ENCODE data around the gene PGA3.
"Not testable (repeated sequence)": the region's sequence is repeated elsewhere in the genome, so short reads cannot be mapped to it uniquely, and the experiment has no call there.

PGA3 gene

DNA sequence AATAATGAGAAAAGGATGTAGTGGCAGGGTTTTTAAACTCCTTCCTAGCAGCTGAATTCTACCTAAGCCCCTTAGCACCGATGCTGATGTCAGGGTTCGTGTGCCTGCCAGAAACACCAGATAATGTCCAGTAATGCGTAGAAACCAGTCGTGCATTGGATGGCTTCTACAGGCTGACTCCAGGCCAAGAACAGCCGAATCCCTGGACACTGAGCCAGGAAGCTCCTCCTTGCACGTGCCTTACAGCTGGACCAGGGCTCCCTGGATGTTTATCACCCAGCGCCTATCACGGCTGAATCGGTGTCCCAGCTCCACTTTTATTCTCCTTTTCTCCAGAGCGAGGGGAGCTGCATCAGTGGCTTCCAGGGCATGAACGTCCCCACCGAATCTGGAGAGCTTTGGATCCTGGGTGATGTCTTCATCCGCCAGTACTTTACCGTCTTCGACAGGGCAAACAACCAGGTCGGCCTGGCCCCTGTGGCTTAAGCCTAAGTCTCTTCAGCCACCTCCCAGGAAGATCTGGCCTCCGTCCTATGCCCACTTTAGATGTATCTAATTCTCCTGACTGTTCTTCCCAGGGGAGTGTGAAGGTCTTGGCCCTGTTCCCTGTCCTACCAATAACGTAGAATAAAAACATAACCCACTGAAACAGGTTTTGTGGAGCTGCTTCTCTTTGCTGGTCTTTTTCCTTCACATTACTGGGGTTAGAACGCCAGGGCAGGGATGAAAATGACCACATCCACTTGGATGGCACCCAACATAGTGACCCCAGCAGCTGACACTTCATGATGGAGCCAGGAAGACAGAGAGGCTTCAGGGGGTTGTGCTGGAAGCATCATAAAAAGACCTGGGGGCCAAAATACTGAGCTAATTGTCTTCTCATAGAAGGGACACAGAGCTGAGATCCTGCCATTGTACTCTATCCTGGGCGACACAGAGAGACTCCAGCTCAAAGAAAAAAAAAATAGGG, 47.8 kb downstream of the PGA3 start:
- not testable (repeated sequence) for H3K4me3 ChIP-seq (ENCODE audit: low read length); H3K4me2 ChIP-seq (ENCODE audit: low read length); H3K18ac ChIP-seq (ENCODE audit: low read length); H3K27me3 ChIP-seq (ENCODE audit: insufficient read depth, low read length, poor library complexity); H3K79me2 ChIP-seq (ENCODE audit: control insufficient read depth, insufficient read depth, low read length); H3K36me3 ChIP-seq (ENCODE audit: control insufficient read depth, insufficient read depth, low read length); H4K8ac ChIP-seq (ENCODE audit: low read depth, low read length); DNase-seq; H2AK5ac ChIP-seq (ENCODE audit: low read length); H2BK15ac ChIP-seq (replicated peaks; ENCODE audit: low read depth); H3K23ac ChIP-seq (ENCODE audit: low read length); H4K5ac ChIP-seq (ENCODE audit: low read length); H2BK120ac ChIP-seq (ENCODE audit: low read depth, low read length); H3K27ac ChIP-seq (ENCODE audit: low read depth, low read length); H3K9ac ChIP-seq (ENCODE audit: low read length); H3K4me1 ChIP-seq (ENCODE audit: control insufficient read depth, low read depth, low read length); H2BK5ac ChIP-seq (ENCODE audit: low read length); H3K56ac ChIP-seq (ENCODE audit: low read length); H3K79me1 ChIP-seq (ENCODE audit: low read length); H3K4ac ChIP-seq (ENCODE audit: low read depth, low read length)
- no CpG with 5 or more reads among the region's 20 CpGs for WGBS (ENCODE audit: extremely low coverage, insufficient coverage, low lambda C conversion rate)

- H3K4me1 ChIP-seq (ENCODE audit: control insufficient read depth, low read depth, low read length); H4K8ac ChIP-seq (ENCODE audit: low read depth, low read length); H3K27ac ChIP-seq (ENCODE audit: low read depth, low read length); H3K4me2 ChIP-seq (ENCODE audit: low read length); H3K27me3 ChIP-seq (ENCODE audit: insufficient read depth, low read length, poor library complexity); H3K23ac ChIP-seq (ENCODE audit: low read length); H2BK120ac ChIP-seq (ENCODE audit: low read depth, low read length); H3K18ac ChIP-seq (ENCODE audit: low read length); H4K5ac ChIP-seq (ENCODE audit: low read length); H2BK5ac ChIP-seq (ENCODE audit: low read length); H3K9ac ChIP-seq (ENCODE audit: low read length); H2AK5ac ChIP-seq (ENCODE audit: low read length); H3K4me3 ChIP-seq (ENCODE audit: low read length); H3K79me2 ChIP-seq (ENCODE audit: control insufficient read depth, insufficient read depth, low read length); H3K36me3 ChIP-seq (ENCODE audit: control insufficient read depth, insufficient read depth, low read length); DNase-seq; H3K79me1 ChIP-seq (ENCODE audit: low read length); H2BK15ac ChIP-seq (replicated peaks; ENCODE audit: low read depth); H3K4ac ChIP-seq (ENCODE audit: low read depth, low read length); H3K56ac ChIP-seq (ENCODE audit: low read length): not testable (repeated sequence)
- WGBS (ENCODE audit: extremely low coverage, insufficient coverage, low lambda C conversion rate), result no CpG with 5 or more reads among the region's 1 CpG
Measured at GRCh38 chr11:61252332-61252731, 49.0 kb downstream of the PGA3 start.

GRCh38 chr11:61254403-61255025, 51.2 kb downstream of the PGA3 start:
- H3K4me3 ChIP-seq (ENCODE audit: low read length), result no peak overlapping the region
- WGBS (ENCODE audit: extremely low coverage, insufficient coverage, low lambda C conversion rate), result no CpG with 5 or more reads among the region's 12 CpGs
- no peak overlapping the region for H4K5ac ChIP-seq (ENCODE audit: low read length)
- no peaks in the 10 kb centered on the region for H3K79me2 ChIP-seq (ENCODE audit: control insufficient read depth, insufficient read depth, low read length)
- H3K18ac ChIP-seq (ENCODE audit: low read length), result no peak overlapping the region
- H3K4ac ChIP-seq (ENCODE audit: low read depth, low read length), result no peak overlapping the region
- no peak overlapping the region for H2BK15ac ChIP-seq (replicated peaks; ENCODE audit: low read depth)
- H2BK5ac ChIP-seq (ENCODE audit: low read length), result no peak overlapping the region
- H3K4me2 ChIP-seq (ENCODE audit: low read length), result no peak overlapping the region
- H3K27me3 ChIP-seq (ENCODE audit: insufficient read depth, low read length, poor library complexity), result no peaks in the 10 kb centered on the region
- no peaks in the 10 kb centered on the region for H3K36me3 ChIP-seq (ENCODE audit: control insufficient read depth, insufficient read depth, low read length)
- no peak overlapping the region for H3K23ac ChIP-seq (ENCODE audit: low read length)
- H3K56ac ChIP-seq (ENCODE audit: low read length), result no peak overlapping the region
- H3K27ac ChIP-seq (ENCODE audit: low read depth, low read length), result no peak overlapping the region
- H3K9ac ChIP-seq (ENCODE audit: low read length), result no peak overlapping the region
- H3K79me1 ChIP-seq (ENCODE audit: low read length), result no peaks in the 10 kb centered on the region
- H3K4me1 ChIP-seq (ENCODE audit: control insufficient read depth, low read depth, low read length), result no peaks in the 10 kb centered on the region
- H4K8ac ChIP-seq (ENCODE audit: low read depth, low read length), result no peak overlapping the region
- H2BK120ac ChIP-seq (ENCODE audit: low read depth, low read length), result no peak overlapping the region
- H2AK5ac ChIP-seq (ENCODE audit: low read length), result no peak overlapping the region
- peak; percentile 78 for DNase-seq

DNA sequence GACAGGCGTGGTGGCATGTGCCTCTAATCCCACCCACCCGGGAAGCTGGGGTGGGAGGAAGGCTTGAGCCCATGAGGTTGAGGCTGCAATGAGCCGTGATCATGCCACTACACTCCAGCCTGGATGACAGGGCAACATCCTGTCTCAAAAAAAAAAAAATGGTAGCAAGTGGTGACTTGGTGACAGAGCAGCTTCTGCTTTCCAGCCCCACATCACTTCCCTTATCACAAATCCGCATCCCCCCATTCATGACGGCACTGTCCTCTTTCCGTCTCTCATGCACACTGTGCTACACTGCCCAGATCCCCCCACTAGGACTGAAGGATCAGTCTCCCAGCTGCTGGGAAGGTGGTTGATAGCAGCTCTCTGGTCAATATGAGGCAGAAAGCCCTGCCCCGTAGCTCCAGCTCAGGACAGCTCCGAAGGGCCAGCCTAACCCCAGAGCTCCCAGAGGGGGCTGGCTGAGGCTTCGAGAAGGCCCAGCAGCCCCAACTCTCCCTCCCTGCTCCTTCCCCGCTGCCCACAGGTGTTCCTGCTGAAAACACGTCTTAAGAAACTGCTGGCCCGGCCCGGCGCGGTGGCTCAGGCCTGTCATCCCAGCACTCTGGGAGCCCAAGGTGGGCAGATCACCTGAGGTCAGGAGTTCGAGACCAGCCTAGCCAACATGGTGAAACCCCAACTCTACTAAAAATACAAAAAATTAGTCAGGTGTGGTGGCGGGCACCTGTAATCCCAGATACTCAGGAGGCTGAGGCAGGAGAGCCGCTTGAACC, 53.6 kb downstream of the PGA3 start:
- H4K5ac ChIP-seq (ENCODE audit: low read length), result no peak overlapping the region
- no peak overlapping the region for H3K56ac ChIP-seq (ENCODE audit: low read length)
- no peak overlapping the region for H2BK120ac ChIP-seq (ENCODE audit: low read depth, low read length)
- WGBS (ENCODE audit: extremely low coverage, insufficient coverage, low lambda C conversion rate), result no CpG with 5 or more reads among the region's 18 CpGs
- H3K4me1 ChIP-seq (ENCODE audit: control insufficient read depth, low read depth, low read length), result no peaks in the 10 kb centered on the region
- H4K8ac ChIP-seq (ENCODE audit: low read depth, low read length), result no peak overlapping the region
- H3K4me3 ChIP-seq (ENCODE audit: low read length), result no peak overlapping the region
- H3K27ac ChIP-seq (ENCODE audit: low read depth, low read length), result no peak overlapping the region
- no peak overlapping the region for H3K18ac ChIP-seq (ENCODE audit: low read length)
- H3K79me2 ChIP-seq (ENCODE audit: control insufficient read depth, insufficient read depth, low read length), result no peaks in the 10 kb centered on the region
- H2AK5ac ChIP-seq (ENCODE audit: low read length), result no peak overlapping the region
- H3K27me3 ChIP-seq (ENCODE audit: insufficient read depth, low read length, poor library complexity), result no peaks in the 10 kb centered on the region
- H2BK15ac ChIP-seq (replicated peaks; ENCODE audit: low read depth), result no peak overlapping the region
- H3K23ac ChIP-seq (ENCODE audit: low read length), result no peak overlapping the region
- DNase-seq, result no peak
- no peak overlapping the region for H3K4me2 ChIP-seq (ENCODE audit: low read length)
- H3K36me3 ChIP-seq (ENCODE audit: control insufficient read depth, insufficient read depth, low read length), result no peaks in the 10 kb centered on the region
- no peak overlapping the region for H2BK5ac ChIP-seq (ENCODE audit: low read length)
- no peak overlapping the region for H3K9ac ChIP-seq (ENCODE audit: low read length)
- no peaks in the 10 kb centered on the region for H3K79me1 ChIP-seq (ENCODE audit: low read length)
- no peak overlapping the region for H3K4ac ChIP-seq (ENCODE audit: low read depth, low read length)

DNA sequence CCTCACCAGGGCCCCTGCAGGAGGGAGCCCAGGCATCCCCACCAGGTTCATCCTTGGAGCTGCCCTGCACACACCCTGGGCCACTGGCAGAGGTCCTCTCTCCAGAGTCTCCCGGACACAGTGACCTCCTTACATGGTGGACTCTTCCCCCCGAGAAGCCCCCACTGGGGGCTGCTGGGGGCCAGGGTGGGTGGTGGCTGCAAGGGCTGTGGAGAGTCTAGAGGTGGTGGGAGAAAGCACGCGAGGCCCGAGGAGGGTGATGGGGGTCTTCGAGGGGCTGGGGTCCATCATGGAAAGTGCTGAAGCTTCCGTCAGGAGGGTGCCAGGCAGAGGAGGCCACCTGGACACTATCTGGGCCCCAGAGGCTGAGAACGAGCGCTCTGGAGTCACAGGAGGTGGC, 55.2 kb downstream of the PGA3 start:
- H2BK15ac ChIP-seq (replicated peaks; ENCODE audit: low read depth), result no peak overlapping the region
- no peak overlapping the region for H2AK5ac ChIP-seq (ENCODE audit: low read length)
- no peaks in the 10 kb centered on the region for H3K4me1 ChIP-seq (ENCODE audit: control insufficient read depth, low read depth, low read length)
- no peaks in the 10 kb centered on the region for H3K27me3 ChIP-seq (ENCODE audit: insufficient read depth, low read length, poor library complexity)
- DNase-seq, result no peak
- H3K18ac ChIP-seq (ENCODE audit: low read length), result no peak overlapping the region
- H4K5ac ChIP-seq (ENCODE audit: low read length), result no peak overlapping the region
- no peak overlapping the region for H4K8ac ChIP-seq (ENCODE audit: low read depth, low read length)
- H3K4ac ChIP-seq (ENCODE audit: low read depth, low read length), result no peak overlapping the region
- H3K27ac ChIP-seq (ENCODE audit: low read depth, low read length), result no peak overlapping the region
- no peaks in the 10 kb centered on the region for H3K79me2 ChIP-seq (ENCODE audit: control insufficient read depth, insufficient read depth, low read length)
- no peak overlapping the region for H3K23ac ChIP-seq (ENCODE audit: low read length)
- H3K56ac ChIP-seq (ENCODE audit: low read length), result no peak overlapping the region
- no peak overlapping the region for H3K9ac ChIP-seq (ENCODE audit: low read length)
- no peak overlapping the region for H3K4me2 ChIP-seq (ENCODE audit: low read length)
- H2BK5ac ChIP-seq (ENCODE audit: low read length), result no peak overlapping the region
- no peak overlapping the region for H2BK120ac ChIP-seq (ENCODE audit: low read depth, low read length)
- no peak overlapping the region for H3K4me3 ChIP-seq (ENCODE audit: low read length)
- H3K79me1 ChIP-seq (ENCODE audit: low read length), result no peaks in the 10 kb centered on the region
- WGBS (ENCODE audit: extremely low coverage, insufficient coverage, low lambda C conversion rate), result no CpG with 5 or more reads among the region's 9 CpGs
- H3K36me3 ChIP-seq (ENCODE audit: control insufficient read depth, insufficient read depth, low read length), result no peaks in the 10 kb centered on the region
